ENCODE measurements around the gene PCNX2. TPM values are rescaled to one million over a fixed set of nuclear protein-coding genes. Genes with fewer than 3 reads are reported as not detected.

Gene PCNX2
- total RNA-seq, 1 experiment from 2014 or later, result 15.0 TPM

DNA sequence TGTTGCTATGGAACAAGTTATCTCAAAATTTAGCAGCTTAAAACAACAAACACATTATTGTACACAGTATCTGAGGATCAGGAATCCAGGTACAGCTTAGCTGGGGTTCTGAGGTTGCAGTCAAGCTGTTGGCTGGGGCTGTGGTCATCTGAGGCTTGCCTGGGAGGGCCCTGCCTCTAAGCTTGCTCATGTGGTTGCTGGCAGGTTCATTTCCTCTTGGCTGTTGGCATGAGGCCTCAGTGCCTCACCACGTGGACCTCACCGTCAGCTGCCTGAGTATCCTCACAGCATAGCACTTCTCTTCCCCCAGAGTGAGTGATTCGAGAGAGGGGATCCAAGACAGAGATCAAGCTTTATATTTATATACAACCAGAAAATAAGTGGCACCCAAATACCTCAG, 326.6 kb downstream of the PCNX2 start:
- BruUV-seq (replicated peaks), result no TSS peak

DNA sequence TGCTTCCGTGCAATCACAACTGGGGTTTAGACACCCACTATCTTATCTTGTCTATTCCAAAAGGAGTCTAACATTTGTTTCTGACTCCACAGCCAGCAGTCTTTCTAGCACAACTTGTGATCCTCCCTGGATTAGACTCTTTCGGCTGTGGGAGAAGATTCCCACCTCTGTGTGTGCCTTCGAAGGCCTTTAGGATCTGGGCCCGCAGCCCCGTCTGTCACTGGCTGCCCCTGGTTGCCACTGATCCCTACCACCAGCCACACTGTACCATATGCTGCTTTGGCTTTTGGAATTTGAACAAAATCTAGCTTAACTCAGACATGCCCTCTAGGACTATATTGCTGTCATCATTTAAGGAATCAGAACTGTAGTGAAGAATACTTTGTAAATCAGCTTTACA, 327.1 kb downstream of the PCNX2 start:
- no TSS peak for BruUV-seq (replicated peaks)
- H3K4me3 Mint-ChIP-seq (ENCODE audit: unreplicated experiment), result no peak overlapping the region
- peaks cover 2% of the 10 kb centered on the region for H3K36me3 ChIP-seq (ENCODE audit: control insufficient read depth, insufficient read depth, low read length)
- no peaks in the 10 kb centered on the region for H3K27me3 Mint-ChIP-seq (ENCODE audit: insufficient read depth, unreplicated experiment)
- H3K4me3 ChIP-seq (ENCODE audit: low read depth, low read length), result no peak overlapping the region
- DNase-seq, result no peak
- peaks cover 22% of the 10 kb centered on the region for H3K9me3 Mint-ChIP-seq (ENCODE audit: unreplicated experiment)
- peaks cover 4% of the 10 kb centered on the region for H3K4me1 Mint-ChIP-seq (ENCODE audit: low read depth, unreplicated experiment)
- CTCF ChIA-PET, result no interaction called here
- no peaks in the 10 kb centered on the region for H3K4me1 ChIP-seq
- H3K9me3 ChIP-seq, result no peaks in the 10 kb centered on the region
- intact Hi-C loops (cut with micrococcal nuclease; ENCODE audit: unreplicated experiment), result loop anchor here (5.0 kb wide), 1 partner anchor 59 kb away; no protein-coding TSS in a partner anchor
- POLR2A ChIA-PET, result no interaction called here
- H3K27me3 ChIP-seq (replicated peaks; ENCODE audit: control insufficient read depth, insufficient read depth, low read length), result no peaks in the 10 kb centered on the region
- H3K27ac Mint-ChIP-seq (ENCODE audit: unreplicated experiment), result no peak overlapping the region
- H3K36me3 Mint-ChIP-seq (ENCODE audit: insufficient read depth, unreplicated experiment), result peaks cover 28% of the 10 kb centered on the region
- TF ChIP-seq, protein P1, sequence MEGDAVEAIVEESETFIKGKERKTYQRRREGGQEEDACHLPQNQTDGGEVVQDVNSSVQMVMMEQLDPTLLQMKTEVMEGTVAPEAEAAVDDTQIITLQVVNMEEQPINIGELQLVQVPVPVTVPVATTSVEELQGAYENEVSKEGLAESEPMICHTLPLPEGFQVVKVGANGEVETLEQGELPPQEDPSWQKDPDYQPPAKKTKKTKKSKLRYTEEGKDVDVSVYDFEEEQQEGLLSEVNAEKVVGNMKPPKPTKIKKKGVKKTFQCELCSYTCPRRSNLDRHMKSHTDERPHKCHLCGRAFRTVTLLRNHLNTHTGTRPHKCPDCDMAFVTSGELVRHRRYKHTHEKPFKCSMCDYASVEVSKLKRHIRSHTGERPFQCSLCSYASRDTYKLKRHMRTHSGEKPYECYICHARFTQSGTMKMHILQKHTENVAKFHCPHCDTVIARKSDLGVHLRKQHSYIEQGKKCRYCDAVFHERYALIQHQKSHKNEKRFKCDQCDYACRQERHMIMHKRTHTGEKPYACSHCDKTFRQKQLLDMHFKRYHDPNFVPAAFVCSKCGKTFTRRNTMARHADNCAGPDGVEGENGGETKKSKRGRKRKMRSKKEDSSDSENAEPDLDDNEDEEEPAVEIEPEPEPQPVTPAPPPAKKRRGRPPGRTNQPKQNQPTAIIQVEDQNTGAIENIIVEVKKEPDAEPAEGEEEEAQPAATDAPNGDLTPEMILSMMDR (IDR thresholded peaks at IDR 0.05; ENCODE audit: insufficient read depth in 1 of 2, low read depth in 1 of 2, low read length in 1 of 2, severe bottlenecking in 1 of 2, unreplicated experiment in 1 of 2), result no peak

More for the DNA sequence above, 326.6 kb downstream of the PCNX2 start:
- DNase-seq, result no peak
- Histone ChIP-seq H3K27me3 (replicated peaks; ENCODE audit: control insufficient read depth, insufficient read depth, low read length) (no peaks in the 10 kb centered on the region), H3K4me1 (no peaks in the 10 kb centered on the region), H3K36me3 (ENCODE audit: control insufficient read depth, insufficient read depth, low read length) (peaks cover 2% of the 10 kb centered on the region), H3K4me3 (ENCODE audit: low read depth, low read length) (no peak overlapping the region), H3K9me3 (no peaks in the 10 kb centered on the region; the same call in 1 of the 2 replicates)
- CTCF ChIA-PET, result no interaction called here
- Mint-ChIP-seq H3K27me3 (ENCODE audit: insufficient read depth, unreplicated experiment) (no peaks in the 10 kb centered on the region), H3K36me3 (ENCODE audit: insufficient read depth, unreplicated experiment) (peaks cover 33% of the 10 kb centered on the region), H3K4me1 (ENCODE audit: low read depth, unreplicated experiment) (no peaks in the 10 kb centered on the region), H3K9me3 (ENCODE audit: unreplicated experiment) (peaks cover 28% of the 10 kb centered on the region), H3K27ac (ENCODE audit: unreplicated experiment) (no peak overlapping the region), H3K4me3 (ENCODE audit: unreplicated experiment) (no peak overlapping the region)
- POLR2A ChIA-PET, result no interaction called here
- intact Hi-C loops (cut with micrococcal nuclease; ENCODE audit: unreplicated experiment), result loop anchor here (5.0 kb wide), 1 partner anchor 58 kb away; no protein-coding TSS in a partner anchor
- TF ChIP-seq, protein P1 (IDR thresholded peaks at IDR 0.05; ENCODE audit: insufficient read depth in 1 of 2, low read depth in 1 of 2, low read length in 1 of 2, severe bottlenecking in 1 of 2, unreplicated experiment in 1 of 2), result no peak

DNA sequence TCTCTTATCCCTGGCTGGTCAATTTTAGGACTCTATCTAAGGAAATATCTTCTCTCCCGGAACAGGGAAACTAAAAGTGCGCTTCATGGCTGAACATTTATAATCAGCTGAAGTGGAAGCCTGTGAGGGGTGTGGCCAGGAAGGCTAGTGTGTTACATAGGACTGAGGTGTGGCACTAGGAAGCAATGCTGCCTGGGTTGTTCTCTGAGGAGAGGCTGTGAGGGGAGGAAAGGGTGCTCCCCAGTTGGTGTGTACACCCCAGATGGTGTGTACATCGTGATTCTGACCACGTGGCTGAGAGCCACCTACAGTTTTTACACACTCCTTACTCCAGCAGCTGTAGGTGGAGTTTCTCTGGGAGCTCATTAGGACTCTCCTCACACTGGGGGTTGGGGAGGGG, 328.9 kb downstream of the PCNX2 start:
- no peaks in the 10 kb centered on the region for H3K27me3 ChIP-seq (replicated peaks; ENCODE audit: control insufficient read depth, insufficient read depth, low read length)
- CTCF ChIA-PET, result no interaction called here

More for the DNA sequence above, 328.9 kb downstream of the PCNX2 start:
- peaks cover 7% of the 10 kb centered on the region for H3K4me1 ChIP-seq
- DNase-seq, result no peak
- Mint-ChIP-seq H3K36me3 (ENCODE audit: insufficient read depth, unreplicated experiment) (peaks cover 10% of the 10 kb centered on the region), H3K4me1 (ENCODE audit: low read depth, unreplicated experiment) (peaks cover 7% of the 10 kb centered on the region), H3K27ac (ENCODE audit: unreplicated experiment) (no peak overlapping the region), H3K4me3 (ENCODE audit: unreplicated experiment) (no peak overlapping the region), H3K27me3 (ENCODE audit: insufficient read depth, unreplicated experiment) (no peaks in the 10 kb centered on the region), H3K9me3 (ENCODE audit: unreplicated experiment) (peaks cover 6% of the 10 kb centered on the region)
- no peak overlapping the region for H3K4me3 ChIP-seq (ENCODE audit: low read depth, low read length)
- POLR2A ChIA-PET, result no interaction called here
- H3K36me3 ChIP-seq (ENCODE audit: control insufficient read depth, insufficient read depth, low read length), result peaks cover 2% of the 10 kb centered on the region
- TF ChIP-seq, protein P1 (IDR thresholded peaks at IDR 0.05; ENCODE audit: insufficient read depth in 1 of 2, low read depth in 1 of 2, low read length in 1 of 2, severe bottlenecking in 1 of 2, unreplicated experiment in 1 of 2), result no peak
- no TSS peak for BruUV-seq (replicated peaks)
- H3K9me3 ChIP-seq, result no peaks in the 10 kb centered on the region
- intact Hi-C loops (cut with micrococcal nuclease; ENCODE audit: unreplicated experiment), result loop anchor here (5.0 kb wide), 1 partner anchor 61 kb away; no protein-coding TSS in a partner anchor
